ENCODE data around the gene MUSK.

MUSK gene

GRCh38 chr9:110668570-110669167, at the start of gene MUSK:
TSS of gene MUSK (plus strand) at chr9:110668791. CDS start at chr9:110668905, 114 bp downstream.
- no peak for DNase-seq (ENCODE audit: low spot score)

- DNase-seq (ENCODE audit: low spot score), result peak; percentile 40
These were observed 48.8 kb upstream of the MUSK start for GRCh38 chr9:110619831-110620230.

- DNase-seq (ENCODE audit: low spot score), result no peak
These were observed 47.9 kb upstream of the MUSK start for GRCh38 chr9:110620726-110621125.

- no peak for DNase-seq (ENCODE audit: low spot score)
These were observed 46.2 kb upstream of the MUSK start for GRCh38 chr9:110622368-110622767.

- DNase-seq (ENCODE audit: low spot score), result peak; percentile 44
These were observed 45.0 kb upstream of the MUSK start for GRCh38 chr9:110623462-110624025.

- peak; percentile 45 for DNase-seq (ENCODE audit: low spot score)
These were observed 42.3 kb upstream of the MUSK start for GRCh38 chr9:110626101-110626829.

GRCh38 chr9:110635589-110635988, 33.0 kb upstream of the MUSK start:
- no peak for DNase-seq (ENCODE audit: low spot score)

GRCh38 chr9:110638381-110638954, 30.1 kb upstream of the MUSK start:
- DNase-seq (ENCODE audit: low spot score), result no peak

- DNase-seq (ENCODE audit: low spot score), result no peak
These were observed 27.9 kb upstream of the MUSK start for GRCh38 chr9:110640736-110641135.

GRCh38 chr9:110641293-110641692, 27.3 kb upstream of the MUSK start:
- no peak for DNase-seq (ENCODE audit: low spot score)

GRCh38 chr9:110648696-110649095, 19.9 kb upstream of the MUSK start:
- DNase-seq (ENCODE audit: low spot score), result no peak

- peak; percentile 59 for DNase-seq (ENCODE audit: low spot score)
These were observed 18.3 kb upstream of the MUSK start for GRCh38 chr9:110650261-110650660.

- DNase-seq (ENCODE audit: low spot score), result peak; percentile 74
These were observed 17.6 kb upstream of the MUSK start for GRCh38 chr9:110650991-110651411.

- peak; percentile 66 for DNase-seq (ENCODE audit: low spot score)
These were observed 12.6 kb upstream of the MUSK start for GRCh38 chr9:110655754-110656641.

- no peak for DNase-seq (ENCODE audit: low spot score)
These were observed 8.6 kb upstream of the MUSK start for GRCh38 chr9:110659891-110660541.

- DNase-seq (ENCODE audit: low spot score), result no peak
These were observed 842 bp downstream of the MUSK start for GRCh38 chr9:110669433-110669832.

- DNase-seq (ENCODE audit: low spot score), result no peak
These were observed 3.3 kb downstream of the MUSK start for GRCh38 chr9:110671849-110672248.

- no peak for DNase-seq (ENCODE audit: low spot score)
These were observed 4.4 kb downstream of the MUSK start for GRCh38 chr9:110672873-110673510.

GRCh38 chr9:110687497-110687896, 18.9 kb downstream of the MUSK start:
- DNase-seq (ENCODE audit: low spot score), result no peak

- no peak for DNase-seq (ENCODE audit: low spot score)
These were observed 19.7 kb downstream of the MUSK start for GRCh38 chr9:110688329-110688728.

- no peak for DNase-seq (ENCODE audit: low spot score)
These were observed 22.5 kb downstream of the MUSK start for GRCh38 chr9:110691002-110691549.
